NCI-H2171 (cell line): ENCODE measurements around the gene TMEM255B.
A peak's percentile ranks its signal among the peaks of the same experiment; 100 is the strongest.

Source experiments
- DNase-seq: peaks from one replicate; lab custom pipeline; 2025; lab: John Stamatoyannopoulos, UW

TMEM255B gene

GRCh38 chr13:113862191-113862930 lies 103.3 kb downstream of the TMEM255B start:
- DNase-seq: no peak

GRCh38 chr13:113862931-113863523 lies 104.0 kb downstream of the TMEM255B start:
- DNase-seq: peak; percentile 60

- DNase-seq: peak; percentile 72
Measured at GRCh38 chr13:113863524-113864272, 104.7 kb downstream of the TMEM255B start, which contains the start of gene GAS6. GAS6 (minus strand) TSS chr13:113864076; CDS start chr13:113863920, 156 bp downstream.

- DNase-seq: no peak
Measured at GRCh38 chr13:113864273-113864890, 105.4 kb downstream of the TMEM255B start.

GRCh38 chr13:113865427-113865826 lies 106.4 kb downstream of the TMEM255B start:
- DNase-seq: no peak
